ENCODE data around the gene PRR5. TPM values are rescaled to one million over a fixed set of nuclear protein-coding genes. Genes with fewer than 3 reads are reported as not detected.
A peak's percentile ranks its signal among the peaks of the same experiment; 100 is the strongest.

PRR5 gene
- total RNA-seq, 4 donors from 2014 or later: 0.29 to 20.0 (median 10.8) TPM

GRCh38 chr22:44728761-44729324, 26.8 kb downstream of the PRR5 start:
- H3K4me1 ChIP-seq: no peaks in the 10 kb centered on the region
- H3K36me3 ChIP-seq: no peaks in the 10 kb centered on the region
- H3K4me3 ChIP-seq: no peak overlapping the region
- DNase-seq: peak; percentile 48 to 67
- no peaks in the 10 kb centered on the region for H3K9me3 ChIP-seq
- H3K27ac ChIP-seq: peak overlapping the region; percentile 65 to 66
- H3K27me3 ChIP-seq: no peaks in the 10 kb centered on the region
- TF ChIP-seq POLR2A (IDR thresholded peaks at IDR 0.05) (no peak), CTCF (IDR thresholded peaks at IDR 0.05) (no peak)
- intact Hi-C loops (cut with DNase I; ENCODE audit: low total_unique reads): no loop called here

- H3K4me3 ChIP-seq: no peak overlapping the region
- peak overlapping the region; percentile 65 to 66 for H3K27ac ChIP-seq
Measured at GRCh38 chr22:44729391-44730021, 27.5 kb downstream of the PRR5 start.

GRCh38 chr22:44730022-44730393, 28.0 kb downstream of the PRR5 start:
- no peak for DNase-seq
- Histone ChIP-seq H3K4me3 (no peak overlapping the region), H3K27ac (peak overlapping the region; percentile 65 to 66), H3K36me3 (no peaks in the 10 kb centered on the region), H3K27me3 (no peaks in the 10 kb centered on the region), H3K9me3 (no peaks in the 10 kb centered on the region), H3K4me1 (no peaks in the 10 kb centered on the region)
- intact Hi-C loops (cut with DNase I; ENCODE audit: low total_unique reads): no loop called here
- TF ChIP-seq CTCF (IDR thresholded peaks at IDR 0.05) (no peak), POLR2A (IDR thresholded peaks at IDR 0.05) (no peak)

More at GRCh38 chr22:44729391-44730021, 27.5 kb downstream of the PRR5 start:
- Histone ChIP-seq H3K36me3 (no peaks in the 10 kb centered on the region), H3K27me3 (no peaks in the 10 kb centered on the region), H3K9me3 (no peaks in the 10 kb centered on the region), H3K4me1 (no peaks in the 10 kb centered on the region)
- intact Hi-C loops (cut with DNase I; ENCODE audit: low total_unique reads): no loop called here
- TF ChIP-seq CTCF (IDR thresholded peaks at IDR 0.05): peak in 2 of 4 experiments; percentile 33 to 47
- TF ChIP-seq POLR2A (IDR thresholded peaks at IDR 0.05): no peak
- peak; percentile 55 to 71 for DNase-seq

GRCh38 chr22:44730490-44731356, 28.7 kb downstream of the PRR5 start:
- Histone ChIP-seq H3K27me3 (no peaks in the 10 kb centered on the region), H3K36me3 (no peaks in the 10 kb centered on the region), H3K4me3 (no peak overlapping the region), H3K27ac (no peak overlapping the region), H3K9me3 (no peaks in the 10 kb centered on the region), H3K4me1 (no peaks in the 10 kb centered on the region)
- no peak for TF ChIP-seq CTCF (IDR thresholded peaks at IDR 0.05)
- TF ChIP-seq POLR2A (IDR thresholded peaks at IDR 0.05): no peak
- DNase-seq: no peak
- intact Hi-C loops (cut with DNase I; ENCODE audit: low total_unique reads): no loop called here
